ENCODE results near the gene DCTN1.

Gene DCTN1

GRCh38 chr2:74414881-74415761 lies 35.0 kb upstream of the DCTN1 start:
- Histone ChIP-seq H3K4me1 (ENCODE audit: low read depth, poor library complexity, severe bottlenecking) (no peaks in the 10 kb centered on the region), H3K27ac (no peak overlapping the region), H3K36me3 (ENCODE audit: insufficient read depth) (no peaks in the 10 kb centered on the region), H3K4me2 (no peak overlapping the region), H3K4me3 (IDR thresholded peaks at IDR 0.05; ENCODE audit: insufficient read depth, low read depth, low read length) (no peak overlapping the region), H3K9ac (no peak overlapping the region), H4K20me1 (ENCODE audit: insufficient read depth) (no peaks in the 10 kb centered on the region), H3K79me2 (ENCODE audit: insufficient read depth, low read depth) (no peaks in the 10 kb centered on the region), H3K27me3 (ENCODE audit: insufficient read depth, low read depth) (no peaks in the 10 kb centered on the region), H2AFZ (ENCODE audit: low read depth) (no peak overlapping the region)
- TF ChIP-seq CTCF (conservative IDR thresholded peaks at IDR 0.05; ENCODE audit: low read depth, low read length), result no peak

- H3K4me3 ChIP-seq (IDR thresholded peaks at IDR 0.05; ENCODE audit: insufficient read depth, low read depth, low read length), result no peak overlapping the region
- no peaks in the 10 kb centered on the region for H3K4me1 ChIP-seq (ENCODE audit: low read depth, poor library complexity, severe bottlenecking)
- H3K9ac ChIP-seq, result no peak overlapping the region
- no peak overlapping the region for H3K4me2 ChIP-seq
- no peaks in the 10 kb centered on the region for H3K36me3 ChIP-seq (ENCODE audit: insufficient read depth)
- H4K20me1 ChIP-seq (ENCODE audit: insufficient read depth), result no peaks in the 10 kb centered on the region
- no peak overlapping the region for H3K27ac ChIP-seq
- TF ChIP-seq CTCF (conservative IDR thresholded peaks at IDR 0.05; ENCODE audit: low read depth, low read length), result no peak
- H2AFZ ChIP-seq (ENCODE audit: low read depth), result no peak overlapping the region
- H3K27me3 ChIP-seq (ENCODE audit: insufficient read depth, low read depth), result no peaks in the 10 kb centered on the region
- H3K79me2 ChIP-seq (ENCODE audit: insufficient read depth, low read depth), result no peaks in the 10 kb centered on the region
These were observed 34.3 kb upstream of the DCTN1 start for GRCh38 chr2:74414441-74414840.

GRCh38 chr2:74413001-74413698 lies 33.0 kb upstream of the DCTN1 start:
- H3K36me3 ChIP-seq (ENCODE audit: insufficient read depth), result no peaks in the 10 kb centered on the region
- no peak overlapping the region for H3K4me2 ChIP-seq
- H3K4me3 ChIP-seq (IDR thresholded peaks at IDR 0.05; ENCODE audit: insufficient read depth, low read depth, low read length), result no peak overlapping the region
- H3K4me1 ChIP-seq (ENCODE audit: low read depth, poor library complexity, severe bottlenecking), result no peaks in the 10 kb centered on the region
- no peaks in the 10 kb centered on the region for H3K27me3 ChIP-seq (ENCODE audit: insufficient read depth, low read depth)
- H2AFZ ChIP-seq (ENCODE audit: low read depth), result no peak overlapping the region
- no peak for TF ChIP-seq CTCF (conservative IDR thresholded peaks at IDR 0.05; ENCODE audit: low read depth, low read length)
- H4K20me1 ChIP-seq (ENCODE audit: insufficient read depth), result no peaks in the 10 kb centered on the region
- H3K27ac ChIP-seq, result no peak overlapping the region
- no peaks in the 10 kb centered on the region for H3K79me2 ChIP-seq (ENCODE audit: insufficient read depth, low read depth)
- no peak overlapping the region for H3K9ac ChIP-seq

- no peak overlapping the region for H2AFZ ChIP-seq (ENCODE audit: low read depth)
- H4K20me1 ChIP-seq (ENCODE audit: insufficient read depth), result no peaks in the 10 kb centered on the region
- H3K27me3 ChIP-seq (ENCODE audit: insufficient read depth, low read depth), result no peaks in the 10 kb centered on the region
- H3K27ac ChIP-seq, result no peak overlapping the region
- no peak overlapping the region for H3K9ac ChIP-seq
- H3K4me3 ChIP-seq (IDR thresholded peaks at IDR 0.05; ENCODE audit: insufficient read depth, low read depth, low read length), result no peak overlapping the region
- TF ChIP-seq CTCF (conservative IDR thresholded peaks at IDR 0.05; ENCODE audit: low read depth, low read length), result no peak
- H3K4me2 ChIP-seq, result no peak overlapping the region
- no peaks in the 10 kb centered on the region for H3K79me2 ChIP-seq (ENCODE audit: insufficient read depth, low read depth)
- peaks cover 11% of the 10 kb centered on the region for H3K4me1 ChIP-seq (ENCODE audit: low read depth, poor library complexity, severe bottlenecking)
- H3K36me3 ChIP-seq (ENCODE audit: insufficient read depth), result no peaks in the 10 kb centered on the region
These were observed 27.6 kb upstream of the DCTN1 start for GRCh38 chr2:74407682-74408081.
